Spleen (tissue), 7 donors: Measurements from ENCODE around the gene CD93.

ENCODE experiments used
- CTCF ChIP-seq, 11 experiments: fragments of 200-600 bp in 7 of 11; fragments of 450-650 bp in 4 of 11; sonication (generic) in 4 of 11; IDR thresholded peaks in 8 of 11; conservative IDR thresholded peaks in 3 of 11; 1 replicate in 7 of 11; 2 replicates in 4 of 11; pipeline versions ENCODE4 v1.4.0 to v1.8.0; 2016 to 2021; ENCODE audit warnings: antibody characterized with exemption in 11 of 11, inconsistent platforms in 4 of 11, mild to moderate bottlenecking in 1 of 11
- POLR2A ChIP-seq, 3 donors: fragments of 450-650 bp; IDR thresholded peaks; one replicate each; pipeline ENCODE4 v1.5.1; 2017; ENCODE audit warnings: antibody characterized with exemption in 3 of 3, mild to moderate bottlenecking in 1 of 3
- POLR2AphosphoS5 ChIP-seq, 3 donors: sonication (generic); formaldehyde crosslinking; IDR thresholded peaks; one replicate each; pipeline ENCODE4 v1.5.1; 2017; ENCODE audit warnings: antibody characterized with exemption in 3 of 3
- donor health status: DM: no; HTN: no; CAD: no; lungs with moderate emphysema.
- donor health status: DM: no; HTN: no; CAD: no.
- donor health status: DM: no; HTN: no; CAD: no.

- no peak for TF ChIP-seq CTCF (IDR thresholded peaks at IDR 0.05 in 8 of 11, conservative IDR thresholded peaks at IDR 0.05 in 3 of 11)
- TF ChIP-seq POLR2A (IDR thresholded peaks at IDR 0.05), result no peak
- TF ChIP-seq POLR2AphosphoS5 (IDR thresholded peaks at IDR 0.05), result no peak
Measured at GRCh38 chr20:23120936-23121750, 35.0 kb upstream of the CD93 start.
